A673 (cell line): ENCODE data around the gene TRPM6.

Source experiments
- CTCF ChIP-seq: fragments of 300-800, 200-600 bp; sonication (generic); conservative IDR thresholded peaks from 2 replicates; pipeline ENCODE4 v1.5.1; 2017; ENCODE audit warnings: low read depth, mild to moderate bottlenecking, antibody characterized with exemption, low read length, moderate library complexity, mixed read lengths
- EZH2 ChIP-seq: fragments of 200-600 bp; sonication (generic); IDR thresholded peaks from 2 replicates; pipeline ENCODE4 v1.6.1; 2017; ENCODE audit warnings: borderline replicate concordance, low read depth, mild to moderate bottlenecking, mixed read lengths, antibody characterized with exemption, low read length; ENCODE audit not compliant: poor library complexity, severe bottlenecking

DNA sequence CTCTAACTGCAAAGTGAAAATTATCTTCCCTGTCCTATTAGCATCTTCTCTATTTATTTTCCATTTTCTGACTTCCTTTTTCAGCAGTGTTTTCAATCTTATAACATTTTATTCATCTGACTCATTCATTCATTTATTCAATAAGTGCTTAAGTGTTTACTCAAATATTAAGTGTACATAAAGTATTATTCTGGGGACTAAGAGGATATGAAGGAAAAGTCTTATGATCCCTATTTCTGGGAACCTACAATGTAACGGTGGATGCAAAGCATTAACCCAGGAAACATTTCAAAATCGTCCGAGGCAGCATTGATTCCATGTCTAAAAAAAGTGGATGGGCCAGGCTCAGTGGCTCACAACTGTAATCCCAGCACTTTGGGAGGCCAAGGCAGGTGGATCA, 19.4 kb upstream of the TRPM6 start:
- TF ChIP-seq CTCF = no peak
- no peak for TF ChIP-seq EZH2
